Amygdala (tissue), 56 donors: ENCODE measurements around the gene GABRA5.

ENCODE experiments used
- DNase-seq, 56 donors: peaks; one replicate each; lab custom pipeline; 2025; lab: John Stamatoyannopoulos, UW

The GABRA5 gene

DNA sequence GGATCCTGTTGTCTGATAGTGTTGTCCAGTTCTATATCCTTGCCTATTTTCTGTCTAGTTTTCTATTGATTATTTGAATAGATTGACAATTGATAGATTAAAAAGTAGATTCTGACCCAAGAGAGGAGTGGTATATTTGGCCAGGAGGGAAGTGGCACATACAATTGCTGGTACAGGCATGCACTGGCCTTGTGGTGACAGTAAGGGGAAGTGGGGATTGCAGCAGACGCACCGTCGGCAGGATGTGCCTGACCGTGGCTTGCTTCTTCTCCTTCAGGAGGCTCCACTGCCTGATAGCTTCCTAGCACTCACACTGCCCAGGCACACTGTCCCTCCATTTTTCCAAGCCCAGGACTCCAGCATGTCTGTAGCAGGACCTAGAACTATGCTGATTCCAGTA, 114.6 kb downstream of the GABRA5 start:
- DNase-seq = no peak

GRCh38 chr15:26983822-26984221, 117.0 kb downstream of the GABRA5 start:
- DNase-seq = no peak

DNA sequence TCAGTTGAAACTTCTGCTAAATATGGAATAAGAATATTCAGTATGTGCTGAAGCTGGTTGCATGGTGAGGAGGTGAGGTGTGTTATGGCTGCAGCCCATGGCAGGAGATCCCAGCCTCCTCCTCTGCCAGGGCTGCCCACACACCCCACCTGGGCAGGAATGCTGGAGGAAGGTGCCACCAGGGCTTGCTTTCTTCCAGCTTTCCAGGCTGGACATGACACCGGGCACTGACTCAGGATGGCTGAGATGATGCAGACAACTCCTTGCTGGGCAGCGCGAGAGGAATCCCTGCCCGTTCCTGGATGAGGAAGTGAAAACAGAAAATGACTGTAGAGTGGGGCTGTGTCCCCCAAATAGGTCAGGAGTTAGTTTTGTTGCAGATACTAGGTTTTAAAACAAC, 118.2 kb downstream of the GABRA5 start:
- no peak for DNase-seq

GRCh38 chr15:26996250-26996649, 129.4 kb downstream of the GABRA5 start:
- no peak for DNase-seq
